Measurements from ENCODE around the gene JUN. TPM values are rescaled to one million over a fixed set of nuclear protein-coding genes. Genes with fewer than 3 reads are reported as not detected.

Gene JUN
- total RNA-seq, 1 donor from 2014 or later, result 68.5 TPM

DNA sequence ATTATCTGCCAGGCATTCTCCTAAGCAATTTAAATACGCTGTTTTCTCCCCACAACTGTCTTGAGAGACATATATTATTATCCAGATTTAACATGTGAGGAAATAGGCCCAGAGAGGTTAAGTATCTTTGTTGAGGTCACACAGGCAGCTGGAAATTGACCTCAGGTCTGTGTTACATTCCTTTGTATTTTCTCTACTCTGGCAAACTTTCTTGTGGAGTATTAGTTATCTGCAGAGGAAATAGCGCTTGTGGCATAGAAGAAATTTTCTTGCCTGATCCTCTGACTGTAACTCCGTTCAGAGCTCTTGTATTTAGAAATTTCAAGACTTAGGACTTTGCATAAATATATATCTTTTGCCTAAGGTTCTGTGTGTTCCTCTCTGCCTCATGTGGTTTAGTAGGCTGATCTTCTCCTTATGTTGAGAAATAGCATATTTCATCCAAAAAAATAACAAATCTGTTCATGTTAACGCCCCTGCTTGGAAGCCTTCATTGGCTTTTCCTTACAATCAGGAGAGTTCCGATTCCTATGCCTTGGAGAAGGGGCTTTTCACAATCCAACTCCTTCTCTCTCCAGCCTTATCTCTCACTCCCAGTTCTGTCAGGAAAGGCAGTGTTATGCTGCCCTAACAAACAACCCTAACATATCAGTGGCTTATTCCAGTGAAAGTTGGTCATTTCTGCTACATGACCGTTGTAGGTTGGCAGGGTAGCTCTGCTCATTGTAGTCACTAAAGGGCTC is 2.5 kb upstream of the JUN start:
- Mint-ChIP-seq H3K36me3 (ENCODE audit: low read depth) (peaks cover 42% of the 10 kb centered on the region), H3K9me3 (peaks cover 14% of the 10 kb centered on the region), H3K27ac (no peak overlapping the region), H3K27me3 (ENCODE audit: insufficient read depth) (peaks cover 4% of the 10 kb centered on the region), H3K4me3 (peak overlapping the region; percentile 96), H3K4me1 (ENCODE audit: low read depth) (peaks cover 27% of the 10 kb centered on the region)
- intact Hi-C loops (cut with micrococcal nuclease), result no loop called here
- DNase-seq (ENCODE audit: low spot score), result no peak

- Mint-ChIP-seq H3K27ac (peak overlapping the region; percentile 96), H3K36me3 (ENCODE audit: low read depth) (peaks cover 45% of the 10 kb centered on the region), H3K4me3 (peak overlapping the region; percentile 96), H3K9me3 (peaks cover 14% of the 10 kb centered on the region), H3K4me1 (ENCODE audit: low read depth) (peaks cover 26% of the 10 kb centered on the region), H3K27me3 (ENCODE audit: insufficient read depth) (peaks cover 4% of the 10 kb centered on the region)
- intact Hi-C loops (cut with micrococcal nuclease), result loop anchor here (1.0 to 2.0 kb wide), 3 partner anchors 73 to 511 kb away; no protein-coding TSS in a partner anchor
- peak; percentile 20 for DNase-seq (ENCODE audit: low spot score)
These were observed 1.7 kb upstream of the JUN start for GRCh38 chr1:58785442-58786058.

- Mint-ChIP-seq H3K9me3 (peaks cover 14% of the 10 kb centered on the region), H3K27ac (peak overlapping the region; percentile 96), H3K27me3 (ENCODE audit: insufficient read depth) (peaks cover 4% of the 10 kb centered on the region), H3K4me3 (peak overlapping the region; percentile 96), H3K4me1 (ENCODE audit: low read depth) (peaks cover 28% of the 10 kb centered on the region), H3K36me3 (ENCODE audit: low read depth) (peaks cover 52% of the 10 kb centered on the region)
- DNase-seq (ENCODE audit: low spot score), result peak; percentile 83
- intact Hi-C loops (cut with micrococcal nuclease), result loop anchor here (1.0 to 5.0 kb wide), 17 partner anchors 30 to 914 kb away; partner anchors contain the start of genes MYSM1 and OMA1
These were observed 1.1 kb upstream of the JUN start for GRCh38 chr1:58784758-58785441.

- H3K36me3 Mint-ChIP-seq (ENCODE audit: low read depth), result peaks cover 44% of the 10 kb centered on the region
- no peak for DNase-seq (ENCODE audit: low spot score)
- H3K27me3 Mint-ChIP-seq (ENCODE audit: insufficient read depth), result peaks cover 4% of the 10 kb centered on the region
- peak overlapping the region; percentile 96 for H3K27ac Mint-ChIP-seq
- H3K4me1 Mint-ChIP-seq (ENCODE audit: low read depth), result peaks cover 34% of the 10 kb centered on the region
- intact Hi-C loops (cut with micrococcal nuclease), result loop anchor here (1.0 to 5.0 kb wide), 2 partner anchors 104 to 185 kb away; no protein-coding TSS in a partner anchor
- peak overlapping the region; percentile 96 for H3K4me3 Mint-ChIP-seq
- peaks cover 5% of the 10 kb centered on the region for H3K9me3 Mint-ChIP-seq
These were observed 506 bp downstream of the JUN start for GRCh38 chr1:58783090-58783992.

- no peaks in the 10 kb centered on the region for H3K9me3 Mint-ChIP-seq
- H3K4me1 Mint-ChIP-seq (ENCODE audit: low read depth), result peaks cover 34% of the 10 kb centered on the region
- intact Hi-C loops (cut with micrococcal nuclease), result loop anchor here (1.0 to 5.0 kb wide), 2 partner anchors 105 to 186 kb away; no protein-coding TSS in a partner anchor
- peaks cover 40% of the 10 kb centered on the region for H3K36me3 Mint-ChIP-seq (ENCODE audit: low read depth)
- H3K27me3 Mint-ChIP-seq (ENCODE audit: insufficient read depth), result peaks cover 4% of the 10 kb centered on the region
- peak; percentile 51 for DNase-seq (ENCODE audit: low spot score)
- H3K27ac Mint-ChIP-seq, result peak overlapping the region; percentile 96
- H3K4me3 Mint-ChIP-seq, result peak overlapping the region; percentile 96
These were observed 1.4 kb downstream of the JUN start for GRCh38 chr1:58782178-58783089.

GRCh38 chr1:58781541-58782177 is 2.2 kb downstream of the JUN start:
- peak overlapping the region; percentile 96 for H3K4me3 Mint-ChIP-seq
- H3K4me1 Mint-ChIP-seq (ENCODE audit: low read depth), result peaks cover 29% of the 10 kb centered on the region
- DNase-seq (ENCODE audit: low spot score), result peak; percentile 54
- intact Hi-C loops (cut with micrococcal nuclease), result loop anchor here (1.0 to 5.0 kb wide), 2 partner anchors 41 to 106 kb away; no protein-coding TSS in a partner anchor
- no peaks in the 10 kb centered on the region for H3K9me3 Mint-ChIP-seq
- peaks cover 4% of the 10 kb centered on the region for H3K27me3 Mint-ChIP-seq (ENCODE audit: insufficient read depth)
- H3K27ac Mint-ChIP-seq, result peak overlapping the region; percentile 90
- peaks cover 39% of the 10 kb centered on the region for H3K36me3 Mint-ChIP-seq (ENCODE audit: low read depth)

- peaks cover 36% of the 10 kb centered on the region for H3K36me3 Mint-ChIP-seq (ENCODE audit: low read depth)
- peak overlapping the region; percentile 96 for H3K4me3 Mint-ChIP-seq
- peaks cover 4% of the 10 kb centered on the region for H3K27me3 Mint-ChIP-seq (ENCODE audit: insufficient read depth)
- no peaks in the 10 kb centered on the region for H3K9me3 Mint-ChIP-seq
- H3K4me1 Mint-ChIP-seq (ENCODE audit: low read depth), result peaks cover 23% of the 10 kb centered on the region
- H3K27ac Mint-ChIP-seq, result no peak overlapping the region
- no peak for DNase-seq (ENCODE audit: low spot score)
- intact Hi-C loops (cut with micrococcal nuclease), result loop anchor here (1.0 to 5.0 kb wide), 2 partner anchors 41 to 106 kb away; no protein-coding TSS in a partner anchor
These were observed 2.9 kb downstream of the JUN start for GRCh38 chr1:58780836-58781452.

DNA sequence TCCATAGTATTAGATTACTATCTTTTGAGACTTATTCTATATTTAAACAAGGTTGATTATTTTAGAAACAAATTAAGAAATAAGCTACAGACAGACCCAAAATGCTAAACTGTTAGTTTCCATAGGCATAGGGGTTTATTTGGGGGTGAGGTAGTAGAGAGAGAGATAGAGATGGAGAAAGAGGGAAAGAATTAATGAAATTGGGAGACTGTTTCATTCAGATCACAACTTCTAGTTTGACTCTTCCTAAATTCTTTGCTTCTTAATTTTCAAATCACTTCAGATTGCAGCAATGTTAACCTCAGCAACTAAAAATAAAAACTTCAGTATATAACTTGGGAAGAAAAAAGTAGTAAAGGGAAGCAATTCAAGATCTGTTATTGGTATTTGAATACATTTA is 3.4 kb downstream of the JUN start:
- Mint-ChIP-seq H3K9me3 (no peaks in the 10 kb centered on the region), H3K27ac (peak overlapping the region; percentile 6), H3K4me1 (ENCODE audit: low read depth) (peaks cover 23% of the 10 kb centered on the region), H3K4me3 (peak overlapping the region; percentile 96), H3K36me3 (ENCODE audit: low read depth) (peaks cover 36% of the 10 kb centered on the region), H3K27me3 (ENCODE audit: insufficient read depth) (peaks cover 4% of the 10 kb centered on the region)
- no peak for DNase-seq (ENCODE audit: low spot score)
- intact Hi-C loops (cut with micrococcal nuclease), result loop anchor here (5.0 kb wide), 1 partner anchor 107 kb away; no protein-coding TSS in a partner anchor

- H3K4me1 Mint-ChIP-seq (ENCODE audit: low read depth), result peaks cover 23% of the 10 kb centered on the region
These were observed 4.0 kb downstream of the JUN start for GRCh38 chr1:58779801-58780382.

GRCh38 chr1:58779059-58779754 is 4.6 kb downstream of the JUN start:
- Mint-ChIP-seq H3K27me3 (ENCODE audit: insufficient read depth) (peaks cover 4% of the 10 kb centered on the region), H3K4me1 (ENCODE audit: low read depth) (peaks cover 23% of the 10 kb centered on the region), H3K9me3 (no peaks in the 10 kb centered on the region), H3K4me3 (peak overlapping the region; percentile 21), H3K36me3 (ENCODE audit: low read depth) (peaks cover 36% of the 10 kb centered on the region), H3K27ac (no peak overlapping the region)
- DNase-seq (ENCODE audit: low spot score), result no peak
- intact Hi-C loops (cut with micrococcal nuclease), result no loop called here

More at GRCh38 chr1:58779801-58780382, 4.0 kb downstream of the JUN start:
- peaks cover 4% of the 10 kb centered on the region for H3K27me3 Mint-ChIP-seq (ENCODE audit: insufficient read depth)
- no peaks in the 10 kb centered on the region for H3K9me3 Mint-ChIP-seq
- no peak overlapping the region for H3K27ac Mint-ChIP-seq
- peak; percentile 24 for DNase-seq (ENCODE audit: low spot score)
- intact Hi-C loops (cut with micrococcal nuclease), result loop anchor here (5.0 kb wide), 1 partner anchor 107 kb away; no protein-coding TSS in a partner anchor
- peak overlapping the region; percentile 96 for H3K4me3 Mint-ChIP-seq
- peaks cover 36% of the 10 kb centered on the region for H3K36me3 Mint-ChIP-seq (ENCODE audit: low read depth)

Data from activated T-helper 1 cell treated with anti-CD3 and anti-CD28 coated beads, Interleukin-12 subunit alpha, Interleukin-12 subunit beta, Interleukin-2, Interleukin-4 antibody, amounts not matched to agents 30 ng/mL and 10 ng/mL and 1 ng/mL, durations not matched to agents 14 hours and 24 hours and 36 hours (primary cell).